Trophoblast cell (in vitro differentiated cells and primary cell): ENCODE results near the gene USPL1.

ENCODE experiments used
- DNase-seq, 2 donors: peaks; one replicate each; pipeline ENCODE4 v3.0.0-alpha.2; 2016
- H2AFZ ChIP-seq: 2 replicates; pipeline ENCODE4 v1.6.1; 2013; ENCODE audit warnings: low read length, moderate library complexity, mild to moderate bottlenecking; ENCODE audit not compliant: insufficient read depth, poor library complexity
- H2AK5ac ChIP-seq: 2 replicates; pipeline ENCODE4 v1.6.1; 2013; ENCODE audit warnings: mild to moderate bottlenecking, low read length
- H2BK120ac ChIP-seq: 2 replicates; pipeline ENCODE4 v1.6.1; 2013; ENCODE audit warnings: low read length, mild to moderate bottlenecking, moderate library complexity; ENCODE audit not compliant: insufficient read depth, poor library complexity
- H2BK12ac ChIP-seq: 2 replicates; pipeline ENCODE4 v1.6.1; 2013; ENCODE audit warnings: mild to moderate bottlenecking, low read length, moderate library complexity
- H2BK5ac ChIP-seq: 2 replicates; pipeline ENCODE4 v1.6.1; 2013; ENCODE audit warnings: low read length, low read depth, moderate library complexity, mild to moderate bottlenecking; ENCODE audit not compliant: poor library complexity
- H3K14ac ChIP-seq: 2 replicates; pipeline ENCODE4 v1.6.1; 2013; ENCODE audit warnings: mild to moderate bottlenecking, low read length
- H3K18ac ChIP-seq: 2 replicates; pipeline ENCODE4 v1.6.1; 2013; ENCODE audit warnings: mild to moderate bottlenecking, low read length
- H3K23ac ChIP-seq: 2 replicates; pipeline ENCODE4 v1.6.1; 2013; ENCODE audit warnings: low read length
- H3K27ac ChIP-seq: 2 replicates; pipeline ENCODE4 v1.5.1; 2013; ENCODE audit warnings: low read depth, mild to moderate bottlenecking, inconsistent platforms, low read length, moderate library complexity
- H3K27me3 ChIP-seq: 2 replicates; pipeline ENCODE4 v1.6.1; 2013; ENCODE audit warnings: inconsistent platforms, mild to moderate bottlenecking, low read length, moderate library complexity; ENCODE audit not compliant: insufficient read depth
- H3K36me3 ChIP-seq, 2 experiments: 1 replicate in 1 of 2; 2 replicates in 1 of 2; pipeline ENCODE4 v1.6.1; 2013; ENCODE audit warnings: low read length in 2 of 2, mild to moderate bottlenecking in 2 of 2, moderate library complexity in 1 of 2; ENCODE audit not compliant: insufficient read depth in 2 of 2, control insufficient read depth in 1 of 2
- H3K4ac ChIP-seq: 2 replicates; pipeline ENCODE4 v1.6.1; 2013; ENCODE audit warnings: low read depth, mild to moderate bottlenecking, low read length, moderate library complexity
- H3K4me1 ChIP-seq, 2 experiments: 1 replicate in 1 of 2; 2 replicates in 1 of 2; pipeline ENCODE4 v1.6.1; 2013; ENCODE audit warnings: low read length in 2 of 2, mild to moderate bottlenecking in 2 of 2, moderate library complexity in 1 of 2; ENCODE audit not compliant: insufficient read depth in 2 of 2, control insufficient read depth in 1 of 2
- H3K4me2 ChIP-seq: 2 replicates; pipeline ENCODE4 v1.6.1; 2013; ENCODE audit warnings: inconsistent platforms, mild to moderate bottlenecking, low read length, moderate library complexity
- H3K4me3 ChIP-seq: 2 replicates; pipeline ENCODE4 v1.5.1; 2013; ENCODE audit warnings: mild to moderate bottlenecking, low read depth, low read length, inconsistent platforms
- H3K79me1 ChIP-seq: one replicate; pipeline ENCODE4 v1.6.1; 2013; ENCODE audit warnings: low read length
- H3K79me2 ChIP-seq: 2 replicates; pipeline ENCODE4 v1.6.1; 2013; ENCODE audit warnings: low read length, mild to moderate bottlenecking; ENCODE audit not compliant: control insufficient read depth, insufficient read depth, poor library complexity
- H3K9ac ChIP-seq: 2 replicates; pipeline ENCODE4 v1.6.1; 2013; ENCODE audit warnings: mild to moderate bottlenecking, low read length
- H3K9me3 ChIP-seq: 2 replicates; pipeline ENCODE4 v1.6.1; 2013; ENCODE audit warnings: low read depth, mild to moderate bottlenecking, control low read depth, inconsistent platforms, low read length; ENCODE audit not compliant: insufficient read depth
- H4K12ac ChIP-seq: 2 replicates; pipeline ENCODE4 v1.6.1; 2013; ENCODE audit warnings: low read depth, mild to moderate bottlenecking, low read length, moderate library complexity
- H4K8ac ChIP-seq: 2 replicates; pipeline ENCODE4 v1.6.1; 2013; ENCODE audit warnings: low read depth, mild to moderate bottlenecking, low read length, moderate library complexity
- H4K91ac ChIP-seq: one replicate; pipeline ENCODE4 v1.6.1; 2013; ENCODE audit warnings: low read depth, mild to moderate bottlenecking, low read length, moderate library complexity
- WGBS: extraction: QIAGEN DNeasy Blood & Tissue Kit; methylation state at CpG from one replicate; pipeline ENCODE4 v1.1.7; 2013; ENCODE audit warnings: missing lambda C conversion rate; ENCODE audit not compliant: insufficient read length, insufficient coverage; ENCODE audit errors: extremely low coverage; 5-methylcytosine and 5-hydroxymethylcytosine counted together

Gene USPL1

DNA sequence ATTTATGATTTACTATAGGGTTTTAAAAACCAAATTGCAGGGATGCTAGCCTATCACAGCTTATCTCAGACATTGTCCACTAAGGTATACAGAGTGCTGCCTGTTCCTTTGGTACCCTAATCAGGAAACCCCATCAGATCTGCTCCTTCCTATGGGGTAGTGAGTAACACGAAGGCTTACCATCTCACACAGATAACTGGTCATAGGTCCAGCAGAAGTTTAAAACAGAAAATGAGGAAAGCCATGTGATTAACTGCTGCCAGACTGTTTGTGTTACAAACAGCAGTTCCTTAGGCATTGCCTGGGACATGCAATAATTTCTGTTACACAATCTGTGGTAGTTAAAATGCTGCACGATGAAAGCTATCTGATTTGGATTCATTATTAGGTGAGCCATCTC lies 64.1 kb downstream of the USPL1 start:
- no CpG with 5 or more reads among the region's 2 CpGs for WGBS
- Histone ChIP-seq H3K4me2 (no peak overlapping the region), H2BK12ac (no peak overlapping the region), H3K23ac (no peak overlapping the region), H3K4ac (no peak overlapping the region), H3K79me2 (no peaks in the 10 kb centered on the region), H3K27ac (no peak overlapping the region), H2BK120ac (no peak overlapping the region), H2BK5ac (no peak overlapping the region), H4K91ac (no peak overlapping the region), H3K9ac (no peak overlapping the region), H3K14ac (no peak overlapping the region), H2AFZ (no peak overlapping the region), H4K8ac (no peak overlapping the region), H3K4me3 (no peak overlapping the region), H3K9me3 (no peaks in the 10 kb centered on the region), H3K4me1 (peaks cover 0 to 2% of the 10 kb centered on the region in 2 experiments), H3K18ac (no peak overlapping the region), H3K27me3 (no peaks in the 10 kb centered on the region), H3K79me1 (peaks cover 2% of the 10 kb centered on the region), H2AK5ac (no peak overlapping the region), H3K36me3 (no peaks in the 10 kb centered on the region), H4K12ac (no peak overlapping the region)
- DNase-seq = no peak

DNA sequence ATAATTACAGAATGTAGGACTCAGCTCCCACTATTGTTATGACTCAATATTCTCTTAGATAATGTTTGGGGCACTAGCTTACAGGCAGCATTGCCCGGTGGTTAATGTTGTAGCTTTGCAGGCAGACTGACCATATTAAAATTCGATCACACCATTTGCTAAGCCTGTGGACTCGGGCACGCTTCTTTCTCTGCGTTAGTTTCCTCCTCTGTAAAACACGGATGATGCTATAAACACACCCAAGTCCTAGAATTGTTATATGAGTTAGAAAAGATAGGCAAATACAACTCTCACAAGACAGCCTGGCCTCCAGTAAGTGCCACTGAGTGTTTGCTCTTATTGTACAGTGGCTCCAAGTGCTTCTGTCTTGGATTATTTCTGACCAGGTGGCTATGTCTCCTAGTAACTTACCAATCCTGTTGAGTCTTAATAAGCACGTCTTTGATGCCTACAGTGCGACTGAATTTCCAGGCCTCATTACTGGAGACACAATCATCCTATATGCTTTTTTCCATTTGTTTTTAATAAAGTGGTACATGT lies 67.7 kb downstream of the USPL1 start:
- Histone ChIP-seq H4K8ac (no peak overlapping the region), H3K36me3 (no peaks in the 10 kb centered on the region), H3K18ac (no peak overlapping the region), H3K79me2 (peaks cover 2% of the 10 kb centered on the region), H3K14ac (no peak overlapping the region), H2AFZ (no peak overlapping the region), H3K23ac (no peak overlapping the region), H3K9me3 (no peaks in the 10 kb centered on the region), H3K79me1 (peaks cover 2% of the 10 kb centered on the region), H4K91ac (no peak overlapping the region), H4K12ac (no peak overlapping the region), H2AK5ac (no peak overlapping the region), H3K27ac (no peak overlapping the region), H3K27me3 (no peaks in the 10 kb centered on the region), H3K4ac (no peak overlapping the region), H2BK12ac (no peak overlapping the region), H3K9ac (no peak overlapping the region), H2BK120ac (no peak overlapping the region), H3K4me3 (no peak overlapping the region), H3K4me2 (no peak overlapping the region), H2BK5ac (no peak overlapping the region), H3K4me1 (peaks cover 0 to 3% of the 10 kb centered on the region in 2 experiments)
- no peak for DNase-seq
- WGBS = no CpG with 5 or more reads among the region's 8 CpGs

DNA sequence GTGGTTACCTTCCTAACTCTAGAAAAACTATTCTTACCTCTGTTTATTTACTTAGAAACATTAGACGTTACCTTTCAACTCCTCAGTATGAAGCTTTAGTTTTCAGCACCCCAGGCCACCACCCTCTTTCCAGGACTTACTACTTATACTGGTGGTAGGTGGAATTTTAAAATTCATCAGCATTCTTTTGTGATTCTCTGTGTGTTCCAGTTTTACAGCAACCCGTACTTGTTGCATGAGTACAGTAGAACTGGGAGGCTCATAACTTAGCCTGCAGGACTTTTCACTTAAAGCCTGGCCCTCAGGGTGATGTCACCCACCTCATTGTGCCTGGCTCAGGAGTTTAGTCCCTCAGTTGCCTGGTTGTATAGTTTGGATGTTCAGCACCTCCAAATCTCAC lies 68.3 kb downstream of the USPL1 start:
- Histone ChIP-seq H2BK12ac (no peak overlapping the region), H3K18ac (no peak overlapping the region), H3K27me3 (no peaks in the 10 kb centered on the region), H4K12ac (no peak overlapping the region), H3K4me1 (peaks cover 0 to 7% of the 10 kb centered on the region in 2 experiments), H4K8ac (no peak overlapping the region), H2AK5ac (no peak overlapping the region), H4K91ac (no peak overlapping the region), H3K79me1 (peaks cover 2% of the 10 kb centered on the region), H3K36me3 (no peaks in the 10 kb centered on the region), H3K79me2 (peaks cover 2% of the 10 kb centered on the region), H3K27ac (no peak overlapping the region), H3K9ac (no peak overlapping the region), H2BK5ac (no peak overlapping the region), H3K4me2 (no peak overlapping the region), H3K23ac (no peak overlapping the region), H3K4me3 (no peak overlapping the region), H3K14ac (no peak overlapping the region), H2BK120ac (no peak overlapping the region), H3K9me3 (no peaks in the 10 kb centered on the region), H2AFZ (no peak overlapping the region), H3K4ac (no peak overlapping the region)
- whole genome bisulfite sequencing = no CpG with 5 or more reads among the region's 2 CpGs
- peak; percentile 63 to 85 for DNase-seq

DNA sequence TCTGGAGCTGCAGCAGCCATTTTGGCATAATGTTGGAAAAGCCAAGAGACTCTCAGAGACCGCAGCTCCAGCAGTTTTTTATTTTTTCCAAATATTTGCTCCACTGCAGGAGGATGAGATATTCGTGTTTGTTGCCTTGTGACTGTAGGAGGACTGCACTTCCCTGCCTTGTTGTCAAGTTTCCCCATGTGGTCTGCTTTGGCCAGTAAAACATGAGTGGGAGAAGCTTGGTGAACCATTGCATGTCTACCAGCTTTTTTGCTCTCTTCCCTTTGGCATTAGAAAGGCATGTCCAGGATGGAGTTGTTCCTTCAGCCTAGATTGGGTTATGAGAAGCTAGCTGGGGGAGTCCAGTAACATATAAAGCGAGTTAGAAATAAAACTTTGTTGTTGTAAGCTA lies 69.9 kb downstream of the USPL1 start:
- WGBS = no CpG with 5 or more reads among the region's 3 CpGs
- Histone ChIP-seq H3K79me2 (peaks cover 2% of the 10 kb centered on the region), H3K79me1 (no peaks in the 10 kb centered on the region), H4K12ac (no peak overlapping the region), H2BK120ac (no peak overlapping the region), H3K9ac (no peak overlapping the region), H3K4me1 (peaks cover 0 to 6% of the 10 kb centered on the region in 2 experiments), H3K14ac (no peak overlapping the region), H3K18ac (no peak overlapping the region), H3K4ac (no peak overlapping the region), H2AK5ac (no peak overlapping the region), H3K4me3 (no peak overlapping the region), H2AFZ (no peak overlapping the region), H3K4me2 (no peak overlapping the region), H3K27ac (no peak overlapping the region), H2BK12ac (no peak overlapping the region), H3K23ac (no peak overlapping the region), H3K9me3 (no peaks in the 10 kb centered on the region), H4K91ac (no peak overlapping the region), H2BK5ac (no peak overlapping the region), H3K27me3 (no peaks in the 10 kb centered on the region), H3K36me3 (no peaks in the 10 kb centered on the region), H4K8ac (no peak overlapping the region)
- no peak for DNase-seq
